Esophagus (tissue), 2 donors: Measurements from ENCODE around the gene HNRNPLL. TPM values are rescaled to one million over a fixed set of nuclear protein-coding genes. Genes with fewer than 3 reads are reported as not detected.

Experiments
- H3K27ac ChIP-seq, 2 donors: one replicate each; pipeline ENCODE4 v1.5.1; 2013; ENCODE audit warnings: low read depth in 2 of 2, mild to moderate bottlenecking in 2 of 2, inconsistent platforms in 1 of 2, low read length in 1 of 2, moderate library complexity in 1 of 2
- H3K27me3 ChIP-seq, 2 donors: one replicate each; pipeline ENCODE4 v1.6.1; 2013; ENCODE audit warnings: low read length in 2 of 2, control low read depth in 1 of 2, mild to moderate bottlenecking in 1 of 2; ENCODE audit not compliant: insufficient read depth in 2 of 2, control insufficient read depth in 1 of 2
- H3K36me3 ChIP-seq, 2 donors: one replicate each; pipeline ENCODE4 v1.6.1; 2013; ENCODE audit warnings: low read length in 1 of 2; ENCODE audit not compliant: control insufficient read depth in 2 of 2, insufficient read depth in 2 of 2
- H3K4me1 ChIP-seq, 2 donors: one replicate each; pipeline ENCODE4 v1.6.1; 2013; ENCODE audit warnings: low read length in 1 of 2; ENCODE audit not compliant: control insufficient read depth in 2 of 2, insufficient read depth in 2 of 2
- H3K4me3 ChIP-seq, 2 donors: one replicate each; pipeline ENCODE4 v1.5.1; 2013; ENCODE audit warnings: low read length in 2 of 2, mild to moderate bottlenecking in 2 of 2, low read depth in 1 of 2, moderate library complexity in 1 of 2
- H3K9me3 ChIP-seq, 2 donors: one replicate each; pipeline ENCODE4 v1.6.1; 2013; ENCODE audit warnings: mild to moderate bottlenecking in 2 of 2, low read depth in 1 of 2, low read length in 1 of 2, moderate library complexity in 1 of 2; ENCODE audit not compliant: control insufficient read depth in 2 of 2, insufficient read depth in 1 of 2
- WGBS, 2 donors: extraction: QIAGEN DNeasy Blood & Tissue Kit; methylation state at CpG; one replicate each; pipeline ENCODE4 v1.1.7; 2013; 5-methylcytosine and 5-hydroxymethylcytosine counted together
- polyA plus RNA-seq, 2 donors: library from polyadenylated mRNA; stranded (reverse); fragments of 200-250 nt; gene quantifications; one replicate each; pipeline ENCODE4 v1.2.3, GENCODE V29; 2013
- donor health status: healthy with polysubstance abuse.
- donor health status: Bipolar disorder and iron deficiency.

The HNRNPLL gene
- polyA plus RNA-seq, 2 donors, result 5.4 to 9.6 TPM

DNA sequence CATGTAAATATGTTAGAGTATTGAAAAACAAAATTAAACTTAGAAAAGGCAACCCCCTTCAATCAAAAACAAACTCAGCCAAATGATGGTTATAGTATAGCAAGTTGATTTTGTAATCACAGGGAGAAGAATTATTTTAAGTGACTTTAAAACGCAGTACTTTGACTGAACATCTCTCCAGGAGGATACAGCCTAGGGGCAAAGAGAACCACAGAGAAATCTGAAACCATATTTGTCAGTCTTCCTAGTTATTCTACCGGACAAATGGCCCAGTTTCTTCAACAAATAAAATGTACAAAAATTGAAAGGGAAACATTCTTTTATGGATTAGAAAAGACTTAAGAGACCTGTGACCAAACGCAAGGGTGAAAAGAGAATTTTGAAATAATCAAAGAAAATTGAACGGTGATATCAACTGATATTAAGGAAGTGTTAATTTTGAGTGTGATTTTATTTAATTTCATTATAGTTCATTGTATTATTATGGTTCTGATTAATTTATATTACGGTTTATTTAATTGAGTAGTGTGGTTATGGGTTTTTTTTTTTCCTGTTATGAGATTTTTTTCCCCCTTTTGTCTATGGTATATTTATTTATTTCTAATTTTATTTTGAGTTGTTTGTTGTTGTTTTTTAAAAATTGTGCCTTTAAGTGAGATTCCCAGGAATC, 75.3 kb downstream of the HNRNPLL start:
- Histone ChIP-seq H3K36me3 (no peaks in the 10 kb centered on the region), H3K27ac (no peak overlapping the region), H3K4me3 (peak overlapping the region in 1 of 2 donors; percentile 55), H3K9me3 (no peaks in the 10 kb centered on the region), H3K27me3 (no peaks in the 10 kb centered on the region), H3K4me1 (peaks cover 0 to 2% of the 10 kb centered on the region in 2 donors)
- WGBS, 2 donors, result 66 to 83% methylated on average over 5 of the region's 5 CpGs

DNA sequence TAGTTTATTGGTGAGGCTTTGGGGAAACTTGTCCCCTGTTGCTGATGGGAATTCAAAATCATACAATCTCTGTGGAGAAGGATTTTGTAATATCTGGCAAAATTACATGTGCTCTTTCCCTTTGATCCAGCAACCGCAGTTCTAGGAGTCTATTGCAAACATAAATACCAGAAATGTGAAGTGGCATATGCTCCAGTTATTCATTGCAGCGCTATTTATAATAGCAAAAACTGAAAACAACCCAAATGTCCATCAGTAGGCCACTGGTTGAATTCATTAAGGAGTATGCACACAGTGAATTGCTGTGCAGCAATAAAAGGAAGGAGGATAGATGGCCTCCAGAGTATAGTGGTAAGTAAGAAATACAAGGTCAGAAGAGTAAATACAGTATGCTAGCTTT, 76.5 kb downstream of the HNRNPLL start:
- no peaks in the 10 kb centered on the region for H3K36me3 ChIP-seq
- WGBS, 2 donors, result 69 to 80% methylated on average over 2 of the region's 2 CpGs
- no peak overlapping the region for H3K27ac ChIP-seq
- H3K27me3 ChIP-seq, result no peaks in the 10 kb centered on the region
- H3K9me3 ChIP-seq, result no peaks in the 10 kb centered on the region
- H3K4me1 ChIP-seq, result peaks cover 0 to 2% of the 10 kb centered on the region in 2 donors
- no peak overlapping the region for H3K4me3 ChIP-seq

DNA sequence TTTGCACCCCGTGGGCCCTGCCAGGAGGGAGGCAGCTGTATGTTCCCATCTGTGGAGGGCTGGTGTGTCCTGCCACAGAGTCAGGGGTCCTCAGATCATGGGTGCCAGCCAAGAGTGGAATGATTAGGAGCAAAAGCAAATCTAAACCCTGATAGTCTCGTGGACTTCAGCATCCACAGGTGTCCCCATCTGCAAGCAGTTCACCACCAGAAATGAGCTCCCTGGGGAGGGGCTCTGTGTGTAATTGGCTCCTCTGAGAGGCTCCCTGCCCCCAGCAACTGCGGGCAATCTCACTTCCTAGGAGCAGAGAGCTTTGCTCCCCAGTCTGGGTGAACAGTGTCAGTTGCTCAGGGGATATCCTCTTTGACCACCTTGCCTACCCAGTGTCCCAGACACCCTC, 78.1 kb downstream of the HNRNPLL start:
- Histone ChIP-seq H3K36me3 (no peaks in the 10 kb centered on the region), H3K27me3 (no peaks in the 10 kb centered on the region), H3K9me3 (no peaks in the 10 kb centered on the region), H3K4me1 (peaks cover 0 to 2% of the 10 kb centered on the region in 2 donors), H3K27ac (peak overlapping the region in 1 of 2 donors; percentile 67), H3K4me3 (no peak overlapping the region)
- WGBS, 2 donors, result 48 to 65% methylated on average over 3 of the region's 3 CpGs

- Histone ChIP-seq H3K27ac (peak overlapping the region in 1 of 2 donors; percentile 19), H3K4me3 (no peak overlapping the region), H3K36me3 (no peaks in the 10 kb centered on the region), H3K27me3 (no peaks in the 10 kb centered on the region), H3K4me1 (peaks cover 0 to 2% of the 10 kb centered on the region in 2 donors), H3K9me3 (no peaks in the 10 kb centered on the region)
- WGBS, 2 donors, result 64 to 66% methylated on average over 11 of the region's 11 CpGs
These were observed 78.8 kb downstream of the HNRNPLL start for GRCh38 chr2:38523728-38524437.

GRCh38 chr2:38522754-38523349, 79.9 kb downstream of the HNRNPLL start:
- Histone ChIP-seq H3K36me3 (no peaks in the 10 kb centered on the region), H3K4me3 (no peak overlapping the region), H3K9me3 (no peaks in the 10 kb centered on the region), H3K27ac (no peak overlapping the region), H3K27me3 (no peaks in the 10 kb centered on the region), H3K4me1 (no peaks in the 10 kb centered on the region)
- 77 to 79% methylated on average over 10 of the region's 10 CpGs for WGBS, 2 donors

DNA sequence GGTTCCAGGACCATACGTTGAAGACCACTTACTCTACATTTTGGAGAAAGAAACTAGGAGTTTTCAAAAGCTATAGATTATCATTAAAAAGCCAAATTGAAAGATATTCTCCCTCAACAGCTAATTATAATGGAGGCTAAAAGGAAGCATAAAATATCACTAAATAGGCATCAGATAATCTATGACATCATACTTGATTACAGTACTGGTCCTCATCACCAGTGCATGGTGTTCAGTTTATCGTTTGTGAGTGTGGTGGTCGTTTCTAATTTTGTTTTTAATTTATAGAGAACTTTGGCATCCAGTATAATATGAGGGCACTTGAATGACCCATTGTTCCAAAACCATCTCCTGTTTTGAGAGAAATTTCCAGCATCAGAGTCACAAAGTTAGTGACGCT, 80.9 kb downstream of the HNRNPLL start:
- no peak overlapping the region for H3K4me3 ChIP-seq
- H3K27ac ChIP-seq, result no peak overlapping the region
- no peaks in the 10 kb centered on the region for H3K4me1 ChIP-seq
- no peaks in the 10 kb centered on the region for H3K9me3 ChIP-seq
- H3K27me3 ChIP-seq, result no peaks in the 10 kb centered on the region
- WGBS, 2 donors, result 82 to 87% methylated on average over 4 of the region's 4 CpGs
- H3K36me3 ChIP-seq, result no peaks in the 10 kb centered on the region

DNA sequence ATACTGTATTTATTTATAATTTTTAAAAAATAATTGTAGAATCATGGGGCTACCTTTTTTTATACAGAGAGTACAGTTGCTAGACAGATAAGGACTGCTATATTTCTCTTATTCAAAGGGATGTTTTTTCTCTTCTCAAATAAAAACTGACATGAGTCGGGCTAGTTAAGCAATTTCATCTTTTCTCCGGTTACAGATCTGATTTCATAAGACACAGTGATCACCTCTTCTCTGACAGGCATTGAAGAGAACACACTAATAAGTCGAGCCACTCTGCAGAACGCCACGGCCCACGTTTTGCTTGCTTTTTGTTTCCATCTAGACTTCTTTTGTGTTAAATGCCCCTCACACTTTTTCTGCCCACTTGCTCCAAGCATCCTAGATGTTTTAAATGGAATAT, 85.4 kb downstream of the HNRNPLL start:
- Histone ChIP-seq H3K4me3 (no peak overlapping the region), H3K36me3 (no peaks in the 10 kb centered on the region), H3K4me1 (no peaks in the 10 kb centered on the region), H3K27me3 (no peaks in the 10 kb centered on the region), H3K27ac (no peak overlapping the region), H3K9me3 (no peaks in the 10 kb centered on the region)
- WGBS, 2 donors, result 83 to 86% methylated on average over 6 of the region's 6 CpGs

DNA sequence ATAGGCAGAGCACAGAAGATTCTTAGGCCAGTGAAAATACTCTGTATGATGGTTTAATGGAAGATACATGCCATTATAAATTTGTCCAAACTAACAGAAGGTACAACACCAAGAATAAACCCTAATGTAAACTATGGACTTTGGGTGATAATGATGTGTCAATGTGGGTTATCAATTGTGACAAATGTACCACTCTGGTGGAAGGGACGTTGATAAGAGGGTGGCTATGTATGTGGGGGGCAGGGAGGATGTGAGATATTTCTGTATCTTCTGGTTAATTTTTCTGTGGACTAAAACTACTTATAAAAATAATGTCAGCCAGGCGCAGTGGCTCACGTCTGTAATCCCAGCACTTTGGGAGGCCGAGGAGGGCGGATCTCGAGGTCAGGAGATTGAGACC, 86.2 kb downstream of the HNRNPLL start:
- no peak overlapping the region for H3K4me3 ChIP-seq
- H3K27ac ChIP-seq, result no peak overlapping the region
- no peaks in the 10 kb centered on the region for H3K36me3 ChIP-seq
- 83 to 91% methylated on average over 6 of the region's 6 CpGs for WGBS, 2 donors
- no peaks in the 10 kb centered on the region for H3K27me3 ChIP-seq
- H3K4me1 ChIP-seq, result no peaks in the 10 kb centered on the region
- no peaks in the 10 kb centered on the region for H3K9me3 ChIP-seq

GRCh38 chr2:38516122-38516521, 86.6 kb downstream of the HNRNPLL start:
- 69 to 74% methylated on average over 3 of the region's 3 CpGs for WGBS, 2 donors
- Histone ChIP-seq H3K4me3 (no peak overlapping the region), H3K27me3 (no peaks in the 10 kb centered on the region), H3K27ac (peak overlapping the region in 1 of 2 donors; percentile 86), H3K4me1 (no peaks in the 10 kb centered on the region), H3K9me3 (no peaks in the 10 kb centered on the region), H3K36me3 (no peaks in the 10 kb centered on the region)
